Liver (tissue), 9 donors: ENCODE data around the gene TAP2. TPM values are rescaled to one million over a fixed set of nuclear protein-coding genes. Genes with fewer than 3 reads are reported as not detected.

Source experiments
- DNase-seq: peaks from one replicate; pipeline ENCODE4 v3.0.0-alpha.2; 2017; ENCODE audit warnings: low spot score
- H3K27ac ChIP-seq, 2 donors: one replicate each; pipeline ENCODE4 v1.7.0; 2013; ENCODE audit warnings: inconsistent platforms in 2 of 2, low read length in 2 of 2, control low read depth in 1 of 2, low read depth in 1 of 2, mild to moderate bottlenecking in 1 of 2
- H3K27me3 ChIP-seq, 4 donors: one replicate each; pipeline versions ENCODE4 v1.6.1 to v1.7.0; 2013; ENCODE audit warnings: low read length in 3 of 4, inconsistent platforms in 1 of 4, mild to moderate bottlenecking in 1 of 4, moderate library complexity in 1 of 4; ENCODE audit not compliant: control insufficient read depth in 4 of 4, insufficient read depth in 4 of 4
- H3K36me3 ChIP-seq, 4 donors: one replicate each; pipeline versions ENCODE4 v1.6.1 to v1.7.0; 2013; ENCODE audit warnings: low read length in 3 of 4, mild to moderate bottlenecking in 3 of 4, low read depth in 1 of 4, moderate library complexity in 1 of 4; ENCODE audit not compliant: control insufficient read depth in 4 of 4, insufficient read depth in 3 of 4
- H3K4me1 ChIP-seq, 4 donors: one replicate each; pipeline versions ENCODE4 v1.6.1 to v1.7.0; 2013; ENCODE audit warnings: low read length in 3 of 4, mild to moderate bottlenecking in 3 of 4, moderate library complexity in 1 of 4; ENCODE audit not compliant: control insufficient read depth in 4 of 4, insufficient read depth in 4 of 4
- H3K4me3 ChIP-seq, 3 donors: one replicate each; pipeline versions ENCODE4 v1.6.1 to v1.7.0; 2013; ENCODE audit warnings: low read length in 3 of 3, control low read depth in 1 of 3, low read depth in 1 of 3, mild to moderate bottlenecking in 1 of 3
- H3K9ac ChIP-seq, 2 donors: one replicate each; pipeline ENCODE4 v1.7.0; 2013; ENCODE audit warnings: low read length in 2 of 2, mild to moderate bottlenecking in 2 of 2, moderate library complexity in 2 of 2, control low read depth in 1 of 2, low read depth in 1 of 2
- H3K9me3 ChIP-seq, 4 donors: one replicate each; pipeline versions ENCODE4 v1.6.1 to v1.7.0; 2013; ENCODE audit warnings: low read length in 3 of 4; ENCODE audit not compliant: control insufficient read depth in 4 of 4
- EGR1 ChIP-seq, 2 donors: IDR thresholded peaks; 2 replicates each; pipeline ENCODE4 v1.6.1; 2016 to 2018; ENCODE audit warnings: antibody characterized with exemption in 2 of 2, low read depth in 2 of 2
- FOXA1 ChIP-seq: IDR thresholded peaks from 2 replicates; pipeline ENCODE4 v1.6.1; 2016; ENCODE audit warnings: antibody characterized with exemption
- FOXA2 ChIP-seq: IDR thresholded peaks from 2 replicates; pipeline ENCODE4 v1.6.1; 2016; ENCODE audit warnings: antibody characterized with exemption
- GABPA ChIP-seq, 2 donors: IDR thresholded peaks in 1 of 2; conservative IDR thresholded peaks in 1 of 2; 2 replicates each; pipeline ENCODE4 v1.6.1; 2016; ENCODE audit warnings: antibody characterized with exemption in 2 of 2, mild to moderate bottlenecking in 1 of 2, moderate library complexity in 1 of 2
- HNF4A ChIP-seq, 2 donors: conservative IDR thresholded peaks; 2 replicates each; pipeline ENCODE4 v1.6.1; 2016; ENCODE audit warnings: antibody characterized with exemption in 2 of 2, mild to moderate bottlenecking in 2 of 2
- HNF4G ChIP-seq: IDR thresholded peaks from 2 replicates; pipeline ENCODE4 v1.6.1; 2016; ENCODE audit warnings: antibody characterized with exemption
- JUND ChIP-seq, 2 donors: IDR thresholded peaks; 2 replicates each; pipeline ENCODE4 v1.6.1; 2016; ENCODE audit warnings: antibody characterized with exemption in 2 of 2
- NR2F2 ChIP-seq: IDR thresholded peaks from 2 replicates; pipeline ENCODE4 v1.6.1; 2016; ENCODE audit warnings: antibody characterized with exemption
- RAD21 ChIP-seq, 2 donors: IDR thresholded peaks; 2 replicates each; pipeline ENCODE4 v1.6.1; 2016; ENCODE audit warnings: antibody characterized with exemption in 2 of 2, mild to moderate bottlenecking in 2 of 2
- RXRA ChIP-seq, 2 donors: IDR thresholded peaks; 2 replicates each; pipeline ENCODE4 v1.6.1; 2017 to 2018; ENCODE audit warnings: antibody characterized with exemption in 2 of 2, mild to moderate bottlenecking in 1 of 2
- SP1 ChIP-seq: IDR thresholded peaks from 2 replicates; pipeline ENCODE4 v1.6.1; 2018; ENCODE audit warnings: antibody characterized with exemption, mild to moderate bottlenecking
- TAF1 ChIP-seq: conservative IDR thresholded peaks from 2 replicates; pipeline ENCODE4 v1.6.1; 2016; ENCODE audit warnings: antibody characterized with exemption, mild to moderate bottlenecking
- YY1 ChIP-seq: IDR thresholded peaks from 2 replicates; pipeline ENCODE4 v1.6.1; 2016; ENCODE audit warnings: antibody characterized with exemption, mild to moderate bottlenecking
- WGBS: extraction: QIAGEN DNeasy Blood & Tissue Kit; methylation state at CpG from one replicate; pipeline ENCODE4 v1.1.7; 2013; 5-methylcytosine and 5-hydroxymethylcytosine counted together
- polyA plus RNA-seq, 2 donors: library from polyadenylated mRNA; stranded (reverse) in 1 of 2; unstranded in 1 of 2; fragments of 200-250 nt in 1 of 2; fragments of >200 nt in 1 of 2; fragmentation: Nextera tagmentation in 1 of 2; extraction: Ambion mirVana in 1 of 2; gene quantifications; one replicate each; pipeline versions ENCODE4 v1.2.1 to v1.2.3, GENCODE V29; 2013 to 2015
- total RNA-seq, 2 donors: library from RNA; depleted of rRNA; stranded (reverse); fragments of >200 nt; gene quantifications; one replicate each; pipeline ENCODE4 v1.2.3, GENCODE V29; 2014
- TF ChIP-seq, protein P1 (sequence below): IDR thresholded peaks from 2 replicates; pipeline ENCODE4 v1.6.1; 2016; ENCODE audit warnings: antibody characterized with exemption, mild to moderate bottlenecking
- TF ChIP-seq, protein P2 (sequence below): fragments of 150-350 bp; IDR thresholded peaks from 2 replicates; pipeline ENCODE4 v1.5.1; 2017; ENCODE audit warnings: improper control_type of control experiment, low read depth, low read length; ENCODE audit not compliant: missing input control
- TF ChIP-seq, protein P3 (sequence below): IDR thresholded peaks from 2 replicates; pipeline ENCODE4 v1.6.1; 2016; ENCODE audit warnings: antibody characterized with exemption
- TF ChIP-seq, protein P4 (sequence below): IDR thresholded peaks from 2 replicates; pipeline ENCODE4 v1.6.1; 2016; ENCODE audit warnings: antibody characterized with exemption
- TF ChIP-seq, protein P5 (sequence below): IDR thresholded peaks from 2 replicates; pipeline ENCODE4 v1.6.1; 2016; ENCODE audit warnings: antibody characterized with exemption
- donor health status: healthy.
- donor health status: healthy.
- donor health status: healthy.
- donor health status: healthy.
- donor health status: healthy.

Gene TAP2
- total and polyA plus RNA-seq, 4 donors, result 2.2 to 14.9 (median 6.4) TPM

DNA sequence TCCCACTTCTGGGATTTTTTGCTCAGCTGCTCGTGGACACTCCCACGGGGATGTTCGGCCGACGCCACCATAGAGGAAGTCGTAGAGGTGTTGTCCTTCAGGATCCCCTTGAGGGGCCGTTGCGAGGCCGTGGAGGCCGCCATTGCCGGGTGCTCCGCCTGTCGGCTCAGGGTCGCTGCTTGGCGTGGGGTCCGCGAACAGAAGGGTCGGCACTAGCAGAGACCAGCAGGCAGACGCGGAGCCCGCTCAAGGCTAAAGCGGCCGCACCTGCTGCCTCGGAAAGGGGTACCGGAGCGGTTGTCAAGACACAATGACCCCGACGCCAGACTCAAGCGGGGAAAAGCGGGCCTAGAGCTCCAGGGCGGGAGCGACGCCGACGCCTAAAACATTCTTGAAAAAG is 41.2 kb upstream of the TAP2 start:
- TF ChIP-seq SP1, result no peak
- no peak for TF ChIP-seq RXRA (IDR thresholded peaks at IDR 0.05)
- no peak for TF ChIP-seq FOXA2
- TF ChIP-seq, protein P1, sequence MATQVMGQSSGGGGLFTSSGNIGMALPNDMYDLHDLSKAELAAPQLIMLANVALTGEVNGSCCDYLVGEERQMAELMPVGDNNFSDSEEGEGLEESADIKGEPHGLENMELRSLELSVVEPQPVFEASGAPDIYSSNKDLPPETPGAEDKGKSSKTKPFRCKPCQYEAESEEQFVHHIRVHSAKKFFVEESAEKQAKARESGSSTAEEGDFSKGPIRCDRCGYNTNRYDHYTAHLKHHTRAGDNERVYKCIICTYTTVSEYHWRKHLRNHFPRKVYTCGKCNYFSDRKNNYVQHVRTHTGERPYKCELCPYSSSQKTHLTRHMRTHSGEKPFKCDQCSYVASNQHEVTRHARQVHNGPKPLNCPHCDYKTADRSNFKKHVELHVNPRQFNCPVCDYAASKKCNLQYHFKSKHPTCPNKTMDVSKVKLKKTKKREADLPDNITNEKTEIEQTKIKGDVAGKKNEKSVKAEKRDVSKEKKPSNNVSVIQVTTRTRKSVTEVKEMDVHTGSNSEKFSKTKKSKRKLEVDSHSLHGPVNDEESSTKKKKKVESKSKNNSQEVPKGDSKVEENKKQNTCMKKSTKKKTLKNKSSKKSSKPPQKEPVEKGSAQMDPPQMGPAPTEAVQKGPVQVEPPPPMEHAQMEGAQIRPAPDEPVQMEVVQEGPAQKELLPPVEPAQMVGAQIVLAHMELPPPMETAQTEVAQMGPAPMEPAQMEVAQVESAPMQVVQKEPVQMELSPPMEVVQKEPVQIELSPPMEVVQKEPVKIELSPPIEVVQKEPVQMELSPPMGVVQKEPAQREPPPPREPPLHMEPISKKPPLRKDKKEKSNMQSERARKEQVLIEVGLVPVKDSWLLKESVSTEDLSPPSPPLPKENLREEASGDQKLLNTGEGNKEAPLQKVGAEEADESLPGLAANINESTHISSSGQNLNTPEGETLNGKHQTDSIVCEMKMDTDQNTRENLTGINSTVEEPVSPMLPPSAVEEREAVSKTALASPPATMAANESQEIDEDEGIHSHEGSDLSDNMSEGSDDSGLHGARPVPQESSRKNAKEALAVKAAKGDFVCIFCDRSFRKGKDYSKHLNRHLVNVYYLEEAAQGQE, result no peak
- no peak for TF ChIP-seq RAD21 (IDR thresholded peaks at IDR 0.05)
- TF ChIP-seq JUND (IDR thresholded peaks at IDR 0.05), result no peak
- no peak for TF ChIP-seq EGR1 (IDR thresholded peaks at IDR 0.05; ENCODE audit: low read depth in 2 of 2)
- no peak for TF ChIP-seq TAF1
- no peak for TF ChIP-seq NR2F2
- no peak for TF ChIP-seq YY1
- no peak for TF ChIP-seq GABPA (IDR thresholded peaks at IDR 0.05 in 1 of 2, conservative IDR thresholded peaks at IDR 0.05 in 1 of 2)
- TF ChIP-seq, protein P2, sequence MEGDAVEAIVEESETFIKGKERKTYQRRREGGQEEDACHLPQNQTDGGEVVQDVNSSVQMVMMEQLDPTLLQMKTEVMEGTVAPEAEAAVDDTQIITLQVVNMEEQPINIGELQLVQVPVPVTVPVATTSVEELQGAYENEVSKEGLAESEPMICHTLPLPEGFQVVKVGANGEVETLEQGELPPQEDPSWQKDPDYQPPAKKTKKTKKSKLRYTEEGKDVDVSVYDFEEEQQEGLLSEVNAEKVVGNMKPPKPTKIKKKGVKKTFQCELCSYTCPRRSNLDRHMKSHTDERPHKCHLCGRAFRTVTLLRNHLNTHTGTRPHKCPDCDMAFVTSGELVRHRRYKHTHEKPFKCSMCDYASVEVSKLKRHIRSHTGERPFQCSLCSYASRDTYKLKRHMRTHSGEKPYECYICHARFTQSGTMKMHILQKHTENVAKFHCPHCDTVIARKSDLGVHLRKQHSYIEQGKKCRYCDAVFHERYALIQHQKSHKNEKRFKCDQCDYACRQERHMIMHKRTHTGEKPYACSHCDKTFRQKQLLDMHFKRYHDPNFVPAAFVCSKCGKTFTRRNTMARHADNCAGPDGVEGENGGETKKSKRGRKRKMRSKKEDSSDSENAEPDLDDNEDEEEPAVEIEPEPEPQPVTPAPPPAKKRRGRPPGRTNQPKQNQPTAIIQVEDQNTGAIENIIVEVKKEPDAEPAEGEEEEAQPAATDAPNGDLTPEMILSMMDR, result no peak
- TF ChIP-seq HNF4A (conservative IDR thresholded peaks at IDR 0.05), result no peak
- TF ChIP-seq HNF4G, result no peak
- TF ChIP-seq, protein P3, sequence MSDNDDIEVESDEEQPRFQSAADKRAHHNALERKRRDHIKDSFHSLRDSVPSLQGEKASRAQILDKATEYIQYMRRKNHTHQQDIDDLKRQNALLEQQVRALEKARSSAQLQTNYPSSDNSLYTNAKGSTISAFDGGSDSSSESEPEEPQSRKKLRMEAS, result no peak
- TF ChIP-seq, protein P4, sequence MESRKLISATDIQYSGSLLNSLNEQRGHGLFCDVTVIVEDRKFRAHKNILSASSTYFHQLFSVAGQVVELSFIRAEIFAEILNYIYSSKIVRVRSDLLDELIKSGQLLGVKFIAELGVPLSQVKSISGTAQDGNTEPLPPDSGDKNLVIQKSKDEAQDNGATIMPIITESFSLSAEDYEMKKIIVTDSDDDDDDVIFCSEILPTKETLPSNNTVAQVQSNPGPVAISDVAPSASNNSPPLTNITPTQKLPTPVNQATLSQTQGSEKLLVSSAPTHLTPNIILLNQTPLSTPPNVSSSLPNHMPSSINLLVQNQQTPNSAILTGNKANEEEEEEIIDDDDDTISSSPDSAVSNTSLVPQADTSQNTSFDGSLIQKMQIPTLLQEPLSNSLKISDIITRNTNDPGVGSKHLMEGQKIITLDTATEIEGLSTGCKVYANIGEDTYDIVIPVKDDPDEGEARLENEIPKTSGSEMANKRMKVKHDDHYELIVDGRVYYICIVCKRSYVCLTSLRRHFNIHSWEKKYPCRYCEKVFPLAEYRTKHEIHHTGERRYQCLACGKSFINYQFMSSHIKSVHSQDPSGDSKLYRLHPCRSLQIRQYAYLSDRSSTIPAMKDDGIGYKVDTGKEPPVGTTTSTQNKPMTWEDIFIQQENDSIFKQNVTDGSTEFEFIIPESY, result no peak
- TF ChIP-seq, protein P5, sequence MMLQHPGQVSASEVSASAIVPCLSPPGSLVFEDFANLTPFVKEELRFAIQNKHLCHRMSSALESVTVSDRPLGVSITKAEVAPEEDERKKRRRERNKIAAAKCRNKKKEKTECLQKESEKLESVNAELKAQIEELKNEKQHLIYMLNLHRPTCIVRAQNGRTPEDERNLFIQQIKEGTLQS, result no peak
- TF ChIP-seq FOXA1, result no peak
- Histone ChIP-seq H3K9me3 (no peaks in the 10 kb centered on the region), H3K9ac (no peak overlapping the region), H3K27ac (no peak overlapping the region), H3K27me3 (no peaks in the 10 kb centered on the region), H3K4me3 (no peak overlapping the region), H3K36me3 (no peaks in the 10 kb centered on the region), H3K4me1 (peaks cover 0 to 4% (median 0%) of the 10 kb centered on the region in 4 donors)
- DNase-seq, result no peak
- WGBS, result 50% methylated on average over 35 of the region's 35 CpGs
